Activated naive CD4-positive, alpha-beta T cell treated with anti-CD3 and anti-CD28 coated beads, Interleukin-2, amount 10 ng/mL, durations not matched to agents 7 days and 5 days (primary cell): ENCODE measurements around the gene AUH.

Source experiments
- CTCF ChIA-PET: fragments of 350-600 bp; sonication (Branson Sonifier 250); formaldehyde crosslinking; loops from one replicate; lab custom pipeline; 2021; ENCODE audit warnings: antibody characterized with exemption; lab: Charles Lee
- DNase-seq: peaks from one replicate; pipeline ENCODE4 v3.0.0-alpha.2; 2020
- H3K27ac Mint-ChIP-seq: one replicate; pipeline ENCODE4 v1.8.0; 2021; ENCODE audit warnings: mild to moderate bottlenecking, moderate library complexity, mixed read lengths
- H3K27me3 Mint-ChIP-seq: one replicate; pipeline ENCODE4 v1.8.0; 2021; ENCODE audit warnings: mild to moderate bottlenecking, mixed read lengths
- H3K36me3 Mint-ChIP-seq: one replicate; pipeline ENCODE4 v1.8.0; 2021; ENCODE audit warnings: mixed read lengths
- H3K4me1 Mint-ChIP-seq: one replicate; pipeline ENCODE4 v1.8.0; 2021; ENCODE audit warnings: mixed read lengths
- H3K4me3 Mint-ChIP-seq: one replicate; pipeline ENCODE4 v1.8.0; 2021; ENCODE audit warnings: mild to moderate bottlenecking, moderate library complexity, mixed read lengths
- H3K9me3 Mint-ChIP-seq: one replicate; pipeline ENCODE4 v1.8.0; 2021; ENCODE audit warnings: mixed read lengths

AUH gene

GRCh38 chr9:91193087-91193657, 168.5 kb downstream of the AUH start:
- peaks cover 15% of the 10 kb centered on the region for H3K9me3 Mint-ChIP-seq
- H3K36me3 Mint-ChIP-seq: peaks cover 22% of the 10 kb centered on the region
- H3K4me1 Mint-ChIP-seq: peaks cover 64% of the 10 kb centered on the region
- peak overlapping the region; percentile 98 for H3K27ac Mint-ChIP-seq
- DNase-seq: peak; percentile 67
- H3K27me3 Mint-ChIP-seq: peaks cover 19% of the 10 kb centered on the region
- CTCF ChIA-PET: interaction anchor here (0.9 to 2.3 kb wide), 9 partner anchors 15 to 156 kb away, joined by 3 to 7 read pairs (median 5); no protein-coding TSS in a partner anchor
- peak overlapping the region; percentile 73 for H3K4me3 Mint-ChIP-seq

DNA sequence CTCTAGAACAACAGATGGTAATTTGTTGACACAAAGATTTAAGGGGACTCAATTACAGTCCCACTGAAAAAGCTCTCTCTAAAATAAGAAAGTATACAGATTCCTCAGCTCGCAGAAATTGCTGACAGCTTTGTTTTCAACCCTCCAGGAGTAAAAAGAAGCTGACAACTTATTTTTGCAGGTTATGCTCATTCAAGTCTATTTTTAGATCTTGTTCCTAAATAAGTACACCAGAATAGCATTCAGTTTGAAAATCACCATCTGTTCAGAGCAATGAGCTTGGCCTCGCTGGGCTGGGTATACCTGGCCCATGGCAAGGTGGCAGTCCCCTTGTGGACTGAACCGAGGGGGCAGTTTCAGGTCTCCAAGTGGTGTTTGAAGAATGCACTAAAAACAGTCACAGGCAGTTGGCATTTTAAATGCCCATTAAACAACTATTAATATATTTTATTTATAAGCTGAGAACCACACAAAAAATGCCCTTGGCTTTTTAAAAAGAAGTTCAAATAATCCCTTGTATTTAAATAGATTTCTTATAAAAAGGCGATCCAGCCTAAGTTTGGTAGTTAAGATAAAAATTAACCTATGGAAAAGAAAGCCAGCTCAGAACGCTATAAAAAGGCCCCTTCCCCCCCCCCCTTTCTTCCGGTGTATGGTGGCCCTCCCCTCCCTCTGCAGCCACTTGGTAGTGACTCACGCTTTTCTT, 169.2 kb downstream of the AUH start:
- DNase-seq: no peak
- peaks cover 17% of the 10 kb centered on the region for H3K9me3 Mint-ChIP-seq
- CTCF ChIA-PET: interaction anchor here (0.7 to 2.3 kb wide), 8 partner anchors 15 to 277 kb away, joined by 3 to 7 read pairs (median 4); no protein-coding TSS in a partner anchor
- H3K36me3 Mint-ChIP-seq: peaks cover 23% of the 10 kb centered on the region
- H3K4me3 Mint-ChIP-seq: peak overlapping the region; percentile 73
- H3K4me1 Mint-ChIP-seq: peaks cover 66% of the 10 kb centered on the region
- H3K27ac Mint-ChIP-seq: peak overlapping the region; percentile 98
- peaks cover 23% of the 10 kb centered on the region for H3K27me3 Mint-ChIP-seq

- CTCF ChIA-PET: interaction anchor here (0.7 to 2.3 kb wide), 8 partner anchors 14 to 276 kb away, joined by 3 to 7 read pairs (median 4); no protein-coding TSS in a partner anchor
- Mint-ChIP-seq H3K9me3 (peaks cover 17% of the 10 kb centered on the region), H3K36me3 (peaks cover 30% of the 10 kb centered on the region), H3K4me3 (peak overlapping the region; percentile 52), H3K27me3 (peaks cover 28% of the 10 kb centered on the region), H3K27ac (peak overlapping the region; percentile 98), H3K4me1 (peaks cover 73% of the 10 kb centered on the region)
- DNase-seq: no peak
Measured at GRCh38 chr9:91191411-91192380, 170.0 kb downstream of the AUH start.

GRCh38 chr9:91190062-91190461, 171.7 kb downstream of the AUH start:
- Mint-ChIP-seq H3K4me1 (peaks cover 65% of the 10 kb centered on the region), H3K4me3 (no peak overlapping the region), H3K36me3 (peaks cover 31% of the 10 kb centered on the region), H3K27me3 (peaks cover 30% of the 10 kb centered on the region), H3K27ac (no peak overlapping the region), H3K9me3 (peaks cover 17% of the 10 kb centered on the region)
- DNase-seq: no peak
- CTCF ChIA-PET: interaction anchor here (1.1 kb wide), 1 partner anchor 12 kb away, joined by 4 read pairs; no protein-coding TSS in a partner anchor

GRCh38 chr9:91188719-91189590, 172.8 kb downstream of the AUH start:
- CTCF ChIA-PET: interaction anchor here (1.8 kb wide), 2 partner anchors 11 to 100 kb away, joined by 4 to 5 read pairs; no protein-coding TSS in a partner anchor
- Mint-ChIP-seq H3K27ac (no peak overlapping the region), H3K27me3 (peaks cover 32% of the 10 kb centered on the region), H3K9me3 (peaks cover 17% of the 10 kb centered on the region), H3K4me1 (peaks cover 54% of the 10 kb centered on the region), H3K36me3 (peaks cover 31% of the 10 kb centered on the region), H3K4me3 (no peak overlapping the region)
- no peak for DNase-seq

- CTCF ChIA-PET: interaction anchor here (1.2 to 2.1 kb wide), 5 partner anchors 10 to 99 kb away, joined by 4 to 8 read pairs (median 5); no protein-coding TSS in a partner anchor
- peaks cover 31% of the 10 kb centered on the region for H3K36me3 Mint-ChIP-seq
- H3K4me3 Mint-ChIP-seq: no peak overlapping the region
Measured at GRCh38 chr9:91187965-91188344, 173.8 kb downstream of the AUH start.

GRCh38 chr9:91187311-91187964, 174.3 kb downstream of the AUH start:
- H3K4me3 Mint-ChIP-seq: no peak overlapping the region
- CTCF ChIA-PET: interaction anchor here (1.2 to 2.1 kb wide), 5 partner anchors 10 to 98 kb away, joined by 3 to 8 read pairs (median 5); no protein-coding TSS in a partner anchor
- H3K27ac Mint-ChIP-seq: no peak overlapping the region
- H3K9me3 Mint-ChIP-seq: peaks cover 17% of the 10 kb centered on the region
- H3K4me1 Mint-ChIP-seq: peaks cover 42% of the 10 kb centered on the region
- no peak for DNase-seq
- peaks cover 34% of the 10 kb centered on the region for H3K27me3 Mint-ChIP-seq
- H3K36me3 Mint-ChIP-seq: peaks cover 30% of the 10 kb centered on the region

More at GRCh38 chr9:91187965-91188344, 173.8 kb downstream of the AUH start:
- Mint-ChIP-seq H3K27ac (no peak overlapping the region), H3K9me3 (peaks cover 17% of the 10 kb centered on the region), H3K27me3 (peaks cover 34% of the 10 kb centered on the region), H3K4me1 (peaks cover 45% of the 10 kb centered on the region)
- DNase-seq: no peak

DNA sequence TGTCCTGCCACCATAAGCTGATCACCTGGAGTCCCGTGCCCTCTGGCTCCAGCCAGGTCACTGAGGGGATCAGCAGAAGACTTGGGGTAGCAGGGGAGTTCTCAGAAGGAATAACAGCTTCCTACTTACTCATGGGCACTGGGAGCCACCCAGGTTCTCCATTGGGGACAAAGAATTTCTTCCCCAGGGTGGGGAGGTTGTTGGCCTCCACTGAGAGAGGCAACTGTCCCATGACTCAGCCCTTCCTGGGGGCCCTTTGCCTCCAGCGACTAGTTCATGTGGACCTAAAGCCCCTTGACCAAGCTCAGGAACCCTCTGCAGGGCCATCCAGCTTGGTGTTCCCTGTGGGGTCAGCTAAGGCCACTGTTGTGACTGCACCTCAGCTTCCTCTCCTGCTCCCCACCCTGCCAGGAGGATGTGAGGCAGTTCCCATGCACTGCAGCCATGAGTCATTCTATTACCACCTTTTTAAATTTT, 175.0 kb downstream of the AUH start:
- H3K27me3 Mint-ChIP-seq: peaks cover 29% of the 10 kb centered on the region
- CTCF ChIA-PET: interaction anchor here (1.0 to 2.1 kb wide), 5 partner anchors 9 to 36 kb away, joined by 3 to 8 read pairs (median 4); no protein-coding TSS in a partner anchor
- peaks cover 17% of the 10 kb centered on the region for H3K9me3 Mint-ChIP-seq
- H3K36me3 Mint-ChIP-seq: peaks cover 25% of the 10 kb centered on the region
- no peak overlapping the region for H3K27ac Mint-ChIP-seq
- no peak for DNase-seq
- H3K4me1 Mint-ChIP-seq: peaks cover 34% of the 10 kb centered on the region
- no peak overlapping the region for H3K4me3 Mint-ChIP-seq

- H3K36me3 Mint-ChIP-seq: peaks cover 25% of the 10 kb centered on the region
- no peak for DNase-seq
- H3K4me1 Mint-ChIP-seq: peaks cover 22% of the 10 kb centered on the region
- H3K27ac Mint-ChIP-seq: no peak overlapping the region
- CTCF ChIA-PET: interaction anchor here (2.1 kb wide), 1 partner anchor 20 kb away, joined by 8 read pairs; no protein-coding TSS in a partner anchor
- peaks cover 17% of the 10 kb centered on the region for H3K9me3 Mint-ChIP-seq
- H3K4me3 Mint-ChIP-seq: no peak overlapping the region
- peaks cover 27% of the 10 kb centered on the region for H3K27me3 Mint-ChIP-seq
Measured at GRCh38 chr9:91185193-91185886, 176.4 kb downstream of the AUH start.

DNA sequence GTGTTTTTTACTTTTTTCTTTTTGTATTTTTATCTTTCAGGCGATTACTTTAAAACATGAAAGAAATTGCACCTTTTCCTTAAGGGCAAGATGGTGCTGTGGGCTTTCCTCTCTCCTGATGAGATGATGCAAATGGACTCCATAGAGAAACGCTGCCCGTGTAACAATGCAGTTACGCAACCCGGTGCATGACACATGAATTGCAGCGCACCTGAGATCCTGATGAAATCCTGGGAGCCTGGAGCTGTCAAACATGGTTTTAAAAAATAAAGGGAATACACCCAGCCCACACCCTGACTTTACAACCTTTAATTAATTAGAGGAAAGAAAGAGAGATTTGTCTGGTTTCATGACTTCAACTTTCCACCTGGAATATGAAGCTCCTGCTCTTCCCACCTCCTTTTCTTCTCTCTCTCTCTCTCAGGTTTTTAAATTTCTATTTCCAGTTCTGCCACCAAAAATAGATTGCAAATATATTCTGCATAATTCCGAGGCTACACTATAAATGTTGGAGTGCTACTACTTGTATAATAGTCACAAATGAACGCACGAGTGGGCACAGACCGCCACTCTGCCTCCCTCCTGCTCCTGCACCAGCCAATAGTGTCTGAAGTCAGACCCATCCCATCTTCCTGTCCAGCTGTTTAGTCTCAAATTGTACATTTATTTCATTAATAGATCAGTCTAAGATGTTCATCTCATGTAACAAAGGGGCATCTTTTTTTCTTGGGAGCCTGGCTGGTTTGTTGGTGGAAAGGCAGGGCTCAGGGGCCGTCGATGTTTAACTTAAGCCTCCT, 179.1 kb downstream of the AUH start:
- Mint-ChIP-seq H3K36me3 (peaks cover 8% of the 10 kb centered on the region), H3K27ac (no peak overlapping the region), H3K4me3 (no peak overlapping the region), H3K4me1 (peaks cover 32% of the 10 kb centered on the region), H3K27me3 (peaks cover 31% of the 10 kb centered on the region), H3K9me3 (no peaks in the 10 kb centered on the region)
- no peak for DNase-seq
- CTCF ChIA-PET: no interaction called here

DNA sequence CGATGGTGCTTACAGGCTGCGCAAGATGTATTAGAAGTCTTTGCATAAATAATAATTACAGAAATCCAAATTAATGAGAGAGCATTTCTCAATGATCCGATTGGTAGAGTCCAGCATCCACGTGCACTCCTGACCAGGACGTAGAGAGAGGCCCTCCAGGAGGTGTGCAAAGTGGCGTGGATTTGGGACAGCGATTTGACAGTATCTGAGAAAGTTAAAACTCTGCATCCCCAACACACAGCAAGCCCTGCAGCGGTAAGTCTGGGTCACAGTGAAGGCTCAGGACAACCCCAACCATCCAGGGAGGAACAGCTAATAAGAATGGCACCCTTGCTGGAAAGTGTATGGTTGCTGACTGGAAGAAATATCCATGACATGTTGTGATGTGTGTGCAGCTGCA, 180.2 kb downstream of the AUH start:
- H3K4me3 Mint-ChIP-seq: no peak overlapping the region

More for the DNA sequence above, 180.2 kb downstream of the AUH start:
- no peak overlapping the region for H3K27ac Mint-ChIP-seq
- H3K4me1 Mint-ChIP-seq: peaks cover 32% of the 10 kb centered on the region
- H3K9me3 Mint-ChIP-seq: no peaks in the 10 kb centered on the region
- CTCF ChIA-PET: interaction anchor here (0.6 kb wide), 1 partner anchor 93 kb away, joined by 3 read pairs; no protein-coding TSS in a partner anchor
- peaks cover 25% of the 10 kb centered on the region for H3K27me3 Mint-ChIP-seq
- DNase-seq: no peak
- peaks cover 1% of the 10 kb centered on the region for H3K36me3 Mint-ChIP-seq
